ENCODE data around the gene MTHFD1L. TPM values are rescaled to one million over a fixed set of nuclear protein-coding genes. Genes with fewer than 3 reads are reported as not detected.

MTHFD1L gene
- polyA plus RNA-seq, 3 donors = 0.25 to 1.3 (median 0.39) TPM

DNA sequence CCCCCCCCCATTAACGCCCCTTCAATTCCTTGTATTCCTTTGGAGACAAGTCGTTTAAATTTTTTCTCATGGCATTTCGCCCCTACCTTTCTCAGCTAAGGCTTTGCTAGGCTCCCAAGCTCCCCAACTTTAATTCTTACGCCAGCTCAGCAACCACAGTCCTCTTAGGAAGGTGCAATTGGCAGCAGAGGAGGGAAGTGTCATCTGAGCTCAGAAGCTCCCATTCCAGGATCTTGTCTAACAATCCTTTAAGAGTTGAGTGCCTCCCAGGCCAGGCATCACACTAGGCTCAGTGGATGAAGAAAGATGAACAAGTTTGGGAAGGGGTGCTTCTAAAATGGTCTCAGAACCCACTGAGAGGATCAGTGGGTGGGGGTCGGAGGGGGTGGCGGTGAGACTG, 243.0 kb downstream of the MTHFD1L start:
- Histone ChIP-seq H3K27me3 (ENCODE audit: control insufficient read depth in 2 of 2, insufficient read depth in 2 of 2, low read length in 2 of 2) (no peaks in the 10 kb centered on the region), H2AFZ (ENCODE audit: insufficient read depth, low read depth, low read length, poor library complexity, severe bottlenecking) (no peak overlapping the region), H3K4me2 (replicated peaks; ENCODE audit: extremely low read depth, low read length, poor library complexity, severe bottlenecking) (no peak overlapping the region), H3K4me3 (replicated peaks in 1 of 3; ENCODE audit: low read depth in 2 of 3, low read length in 3 of 3) (no peak overlapping the region), H3K4me1 (ENCODE audit: control insufficient read depth in 1 of 2, insufficient read depth in 2 of 2, low read length in 2 of 2) (no peaks in the 10 kb centered on the region), H3K36me3 (replicated peaks in 1 of 2; ENCODE audit: control insufficient read depth in 1 of 2, insufficient read depth in 2 of 2, low read length in 2 of 2) (no peaks in the 10 kb centered on the region), H3K79me2 (ENCODE audit: insufficient read depth, low read length) (no peaks in the 10 kb centered on the region), H4K20me1 (ENCODE audit: insufficient read depth, low read length) (no peaks in the 10 kb centered on the region), H3K9me3 (replicated peaks in 1 of 2; ENCODE audit: control insufficient read depth in 1 of 2, insufficient read depth in 1 of 2, low read length in 2 of 2) (no peaks in the 10 kb centered on the region), H3K9ac (ENCODE audit: insufficient read depth, low read length, poor library complexity, severe bottlenecking) (no peak overlapping the region), H3K27ac (ENCODE audit: low read depth in 1 of 2, low read length in 2 of 2) (no peak overlapping the region)
- H3K4me1 Mint-ChIP-seq = no peaks in the 10 kb centered on the region
- TF ChIP-seq CTCF (IDR thresholded peaks at IDR 0.05) = no peak
- H3K4me3 Mint-ChIP-seq = peak overlapping the region in 1 of 2 donors; percentile 26
- 83% methylated on average over 2 of the region's 6 CpGs for WGBS (ENCODE audit: insufficient coverage)
- no peaks in the 10 kb centered on the region for H3K36me3 Mint-ChIP-seq
- H3K27me3 Mint-ChIP-seq (ENCODE audit: low read depth in 3 of 3) = peaks cover 0 to 12% (median 6%) of the 10 kb centered on the region in 3 donors
- H3K9me3 Mint-ChIP-seq = peaks cover 0 to 3% (median 0%) of the 10 kb centered on the region in 7 donors
- DNase-seq = no peak
- no peak overlapping the region for H3K27ac Mint-ChIP-seq
- intact Hi-C loops (cut with micrococcal nuclease) = no loop called here

DNA sequence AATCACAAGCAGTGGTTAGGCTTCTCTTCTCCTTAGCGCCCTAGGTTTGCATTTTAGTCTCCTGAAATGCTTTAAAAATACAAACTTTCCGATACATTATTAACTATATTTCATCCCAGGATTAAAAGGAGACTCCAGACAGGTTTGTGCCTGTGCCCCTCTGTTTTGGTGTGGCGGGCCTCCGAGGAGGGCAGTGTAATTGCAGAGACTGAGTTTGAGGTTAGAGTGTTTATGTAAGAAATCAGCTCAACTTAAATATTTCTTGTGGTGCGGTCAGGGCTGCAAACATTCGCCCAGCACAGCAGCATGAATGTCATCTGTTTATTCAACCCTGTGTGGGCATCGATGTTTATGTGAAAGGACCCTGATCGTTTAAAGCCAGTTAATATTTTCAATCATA, 243.9 kb downstream of the MTHFD1L start:
- no peak for DNase-seq
- Mint-ChIP-seq H3K27ac (no peak overlapping the region), H3K27me3 (ENCODE audit: low read depth in 3 of 3) (peaks cover 0 to 12% (median 6%) of the 10 kb centered on the region in 3 donors), H3K4me1 (no peaks in the 10 kb centered on the region), H3K36me3 (no peaks in the 10 kb centered on the region), H3K9me3 (no peaks in the 10 kb centered on the region), H3K4me3 (no peak overlapping the region)
- H2AFZ ChIP-seq (ENCODE audit: insufficient read depth, low read depth, low read length, poor library complexity, severe bottlenecking) = no peak overlapping the region
- H3K79me2 ChIP-seq (ENCODE audit: insufficient read depth, low read length) = no peaks in the 10 kb centered on the region
- 95% methylated on average over 3 of the region's 8 CpGs for WGBS (ENCODE audit: insufficient coverage)
- no peak overlapping the region for H3K27ac ChIP-seq (ENCODE audit: low read depth in 1 of 2, low read length in 2 of 2)
- no peaks in the 10 kb centered on the region for H3K4me1 ChIP-seq (ENCODE audit: control insufficient read depth in 1 of 2, insufficient read depth in 2 of 2, low read length in 2 of 2)
- H3K27me3 ChIP-seq (ENCODE audit: control insufficient read depth in 2 of 2, insufficient read depth in 2 of 2, low read length in 2 of 2) = no peaks in the 10 kb centered on the region
- no peaks in the 10 kb centered on the region for H4K20me1 ChIP-seq (ENCODE audit: insufficient read depth, low read length)
- H3K4me2 ChIP-seq (replicated peaks; ENCODE audit: extremely low read depth, low read length, poor library complexity, severe bottlenecking) = no peak overlapping the region
- H3K36me3 ChIP-seq (replicated peaks in 1 of 2; ENCODE audit: control insufficient read depth in 1 of 2, insufficient read depth in 2 of 2, low read length in 2 of 2) = no peaks in the 10 kb centered on the region
- no peak for TF ChIP-seq CTCF (IDR thresholded peaks at IDR 0.05)
- no peak overlapping the region for H3K9ac ChIP-seq (ENCODE audit: insufficient read depth, low read length, poor library complexity, severe bottlenecking)
- intact Hi-C loops (cut with micrococcal nuclease) = no loop called here
- H3K9me3 ChIP-seq (replicated peaks in 1 of 2; ENCODE audit: control insufficient read depth in 1 of 2, insufficient read depth in 1 of 2, low read length in 2 of 2) = no peaks in the 10 kb centered on the region
- H3K4me3 ChIP-seq (replicated peaks in 1 of 3; ENCODE audit: low read depth in 2 of 3, low read length in 3 of 3) = no peak overlapping the region

Measured in CD14-positive monocyte (primary cell).